Measurements from ENCODE around the gene UBQLN3. TPM values are rescaled to one million over a fixed set of nuclear protein-coding genes. Genes with fewer than 3 reads are reported as not detected.

Gene UBQLN3
- total and polyA plus RNA-seq, 2 experiments from 2014 or later: not detected

DNA sequence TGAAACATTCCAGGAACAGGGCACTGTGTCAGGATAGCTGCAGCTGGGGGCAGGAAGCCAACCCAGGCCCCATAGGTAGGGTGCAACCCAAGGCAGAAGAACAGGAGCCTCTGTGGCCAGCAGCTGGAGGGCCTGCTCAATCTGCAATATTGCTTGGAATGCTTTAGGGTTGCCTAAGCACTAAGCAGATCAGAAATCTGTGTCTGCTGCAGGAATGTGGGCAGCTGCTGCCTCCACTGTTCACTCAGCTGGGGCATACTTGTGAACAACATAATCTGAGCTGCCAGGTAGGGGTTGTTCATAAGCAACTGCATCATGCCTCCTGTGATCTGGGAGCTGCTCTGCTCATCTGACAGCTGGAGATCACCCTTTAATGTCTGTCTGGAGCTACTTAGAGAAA, 5.1 kb upstream of the UBQLN3 start (continued):
- TF ChIP-seq ZNF462 (CRISPR knock-in tag; IDR thresholded peaks at IDR 0.05): no peak
- TF ChIP-seq JUNB (IDR thresholded peaks at IDR 0.05; ENCODE audit: unreplicated experiment): no peak
- TF ChIP-seq ZNF331 (CRISPR knock-in tag; IDR thresholded peaks at IDR 0.05; ENCODE audit: low read depth): no peak
- TF ChIP-seq, protein P1, sequence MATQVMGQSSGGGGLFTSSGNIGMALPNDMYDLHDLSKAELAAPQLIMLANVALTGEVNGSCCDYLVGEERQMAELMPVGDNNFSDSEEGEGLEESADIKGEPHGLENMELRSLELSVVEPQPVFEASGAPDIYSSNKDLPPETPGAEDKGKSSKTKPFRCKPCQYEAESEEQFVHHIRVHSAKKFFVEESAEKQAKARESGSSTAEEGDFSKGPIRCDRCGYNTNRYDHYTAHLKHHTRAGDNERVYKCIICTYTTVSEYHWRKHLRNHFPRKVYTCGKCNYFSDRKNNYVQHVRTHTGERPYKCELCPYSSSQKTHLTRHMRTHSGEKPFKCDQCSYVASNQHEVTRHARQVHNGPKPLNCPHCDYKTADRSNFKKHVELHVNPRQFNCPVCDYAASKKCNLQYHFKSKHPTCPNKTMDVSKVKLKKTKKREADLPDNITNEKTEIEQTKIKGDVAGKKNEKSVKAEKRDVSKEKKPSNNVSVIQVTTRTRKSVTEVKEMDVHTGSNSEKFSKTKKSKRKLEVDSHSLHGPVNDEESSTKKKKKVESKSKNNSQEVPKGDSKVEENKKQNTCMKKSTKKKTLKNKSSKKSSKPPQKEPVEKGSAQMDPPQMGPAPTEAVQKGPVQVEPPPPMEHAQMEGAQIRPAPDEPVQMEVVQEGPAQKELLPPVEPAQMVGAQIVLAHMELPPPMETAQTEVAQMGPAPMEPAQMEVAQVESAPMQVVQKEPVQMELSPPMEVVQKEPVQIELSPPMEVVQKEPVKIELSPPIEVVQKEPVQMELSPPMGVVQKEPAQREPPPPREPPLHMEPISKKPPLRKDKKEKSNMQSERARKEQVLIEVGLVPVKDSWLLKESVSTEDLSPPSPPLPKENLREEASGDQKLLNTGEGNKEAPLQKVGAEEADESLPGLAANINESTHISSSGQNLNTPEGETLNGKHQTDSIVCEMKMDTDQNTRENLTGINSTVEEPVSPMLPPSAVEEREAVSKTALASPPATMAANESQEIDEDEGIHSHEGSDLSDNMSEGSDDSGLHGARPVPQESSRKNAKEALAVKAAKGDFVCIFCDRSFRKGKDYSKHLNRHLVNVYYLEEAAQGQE (IDR thresholded peaks at IDR 0.05; ENCODE audit: unreplicated experiment): no peak

GRCh38 chr11:5508605-5509004, 1.2 kb downstream of the UBQLN3 start:
- TF ChIP-seq POLR2AphosphoS5 (IDR thresholded peaks at IDR 0.05; ENCODE audit: low read depth) (no peak), ZNF114 (CRISPR knock-in tag; IDR thresholded peaks at IDR 0.05) (no peak), ZNF331 (CRISPR knock-in tag; IDR thresholded peaks at IDR 0.05; ENCODE audit: low read depth) (no peak), CREB1 (CRISPR knock-in tag; IDR thresholded peaks at IDR 0.05; ENCODE audit: low read depth) (no peak), ETS1 (IDR thresholded peaks at IDR 0.05) (no peak)
- Mint-ChIP-seq H3K27ac (no peak overlapping the region), H3K27me3 (ENCODE audit: insufficient read depth, low read depth, poor library complexity) (peaks cover 8% of the 10 kb centered on the region), H3K4me1 (peaks cover 7% of the 10 kb centered on the region), H3K4me3 (no peak overlapping the region), H3K36me3 (ENCODE audit: low read depth) (no peaks in the 10 kb centered on the region), H3K9me3 (no peaks in the 10 kb centered on the region)
- no peak for DNase-seq (ENCODE audit: low spot score)
- H3K4me2 ChIP-seq: no peak overlapping the region
- H2AFZ ChIP-seq: no peak overlapping the region
- H3K4me1 ChIP-seq (ENCODE audit: insufficient read depth): no peaks in the 10 kb centered on the region
- no peaks in the 10 kb centered on the region for H3K27me3 ChIP-seq (ENCODE audit: insufficient read depth)
- H3K27ac ChIP-seq (ENCODE audit: low read depth): no peak overlapping the region
- no peaks in the 10 kb centered on the region for H4K20me1 ChIP-seq (replicated peaks; ENCODE audit: insufficient read depth)
- no peak overlapping the region for H3K4me3 ChIP-seq
- no peaks in the 10 kb centered on the region for H3K79me2 ChIP-seq (replicated peaks; ENCODE audit: insufficient read depth)
- no peak for ATAC-seq
- H3K9me2 ChIP-seq (ENCODE audit: insufficient read depth): no peaks in the 10 kb centered on the region; the same call in 1 of the 2 replicates
- no peaks in the 10 kb centered on the region for H3K36me3 ChIP-seq (ENCODE audit: insufficient read depth)
- no peaks in the 10 kb centered on the region for H3F3A ChIP-seq (replicated peaks; ENCODE audit: low read depth)
